Naive B cell (primary cell): ENCODE data around the gene MRGPRE. TPM values are rescaled to one million over a fixed set of nuclear protein-coding genes. Genes with fewer than 3 reads are reported as not detected.

Source experiments
- ATAC-seq, 2 donors: fragments of 150-1000 bp; cut with Tn5 transposase; 2 replicates each; pipeline ENCODE4 v1.10.0; 2021; ENCODE audit warnings: low read depth in 2 of 2, mild to moderate bottlenecking in 2 of 2, moderate library complexity in 2 of 2
- DNase-seq: peaks from one replicate; pipeline ENCODE4 v3.0.0; 2022
- H3K27ac Mint-ChIP-seq, 6 donors: one replicate each; pipeline ENCODE4 v1.8.0; 2020 to 2022; ENCODE audit warnings: mild to moderate bottlenecking in 6 of 6, mixed read lengths in 6 of 6, moderate library complexity in 5 of 6, inconsistent platforms in 2 of 6
- H3K27me3 Mint-ChIP-seq, 3 donors: one replicate each; pipeline ENCODE4 v1.8.0; 2021 to 2022; ENCODE audit warnings: mixed read lengths in 3 of 3, mild to moderate bottlenecking in 1 of 3
- H3K36me3 Mint-ChIP-seq, 2 donors: one replicate each; pipeline ENCODE4 v1.8.0; 2020 to 2022; ENCODE audit warnings: mixed read lengths in 2 of 2, inconsistent platforms in 1 of 2, mild to moderate bottlenecking in 1 of 2
- H3K4me1 Mint-ChIP-seq, 3 donors: one replicate each; pipeline ENCODE4 v1.8.0; 2020 to 2022; ENCODE audit warnings: mixed read lengths in 3 of 3, inconsistent platforms in 1 of 3, mild to moderate bottlenecking in 1 of 3, moderate library complexity in 1 of 3
- H3K4me3 Mint-ChIP-seq, 8 donors: one replicate each; pipeline ENCODE4 v1.8.0; 2020 to 2022; ENCODE audit warnings: mild to moderate bottlenecking in 8 of 8, mixed read lengths in 8 of 8, moderate library complexity in 8 of 8, inconsistent platforms in 2 of 8
- H3K9me3 Mint-ChIP-seq, 7 donors: one replicate each; pipeline ENCODE4 v1.8.0; 2020 to 2022; ENCODE audit warnings: mixed read lengths in 7 of 7, mild to moderate bottlenecking in 5 of 7, inconsistent platforms in 2 of 7, moderate library complexity in 1 of 7
- polyA plus RNA-seq, 6 donors: library from polyadenylated mRNA; unstranded; fragments of 300-500 nt; fragmentation: Illumina TruSeq; gene quantifications; one replicate each; pipeline ENCODE4 v1.2.3, GENCODE V29; 2021; ENCODE audit warnings: low read depth in 6 of 6

MRGPRE gene
- polyA plus RNA-seq, 6 donors from 2014 or later: not detected

- ATAC-seq (no peak), DNase-seq (no peak)
- Mint-ChIP-seq H3K9me3 (peaks cover 0 to 4% (median 0%) of the 10 kb centered on the region in 7 donors), H3K27ac (no peak overlapping the region), H3K4me3 (no peak overlapping the region), H3K27me3 (peaks cover 0 to 6% (median 0%) of the 10 kb centered on the region in 3 donors), H3K4me1 (no peaks in the 10 kb centered on the region), H3K36me3 (no peaks in the 10 kb centered on the region)
Observed at GRCh38 chr11:3193373-3194015, 38.7 kb downstream of the MRGPRE start.

GRCh38 chr11:3192511-3193372, 39.5 kb downstream of the MRGPRE start:
- DNase-seq (no peak), ATAC-seq (no peak)
- no peaks in the 10 kb centered on the region for H3K36me3 Mint-ChIP-seq
- H3K4me3 Mint-ChIP-seq: no peak overlapping the region
- H3K4me1 Mint-ChIP-seq: no peaks in the 10 kb centered on the region
- H3K27ac Mint-ChIP-seq: no peak overlapping the region
- H3K9me3 Mint-ChIP-seq: peaks cover 0 to 4% (median 0%) of the 10 kb centered on the region in 7 donors
- peaks cover 0 to 6% (median 0%) of the 10 kb centered on the region in 3 donors for H3K27me3 Mint-ChIP-seq

GRCh38 chr11:3191586-3192324, 40.5 kb downstream of the MRGPRE start:
- H3K27me3 Mint-ChIP-seq: peaks cover 0 to 6% (median 6%) of the 10 kb centered on the region in 3 donors
- ATAC-seq (no peak), DNase-seq (no peak)
- H3K9me3 Mint-ChIP-seq: peaks cover 0 to 4% (median 0%) of the 10 kb centered on the region in 7 donors
- H3K4me1 Mint-ChIP-seq: no peaks in the 10 kb centered on the region
- H3K4me3 Mint-ChIP-seq: no peak overlapping the region
- H3K36me3 Mint-ChIP-seq: no peaks in the 10 kb centered on the region
- H3K27ac Mint-ChIP-seq: peak overlapping the region in 1 of 6 donors; percentile 35

GRCh38 chr11:3190600-3190999, 41.6 kb downstream of the MRGPRE start:
- no peak overlapping the region for H3K27ac Mint-ChIP-seq
- H3K27me3 Mint-ChIP-seq: peaks cover 0 to 6% (median 6%) of the 10 kb centered on the region in 3 donors
- H3K9me3 Mint-ChIP-seq: peaks cover 0 to 4% (median 0%) of the 10 kb centered on the region in 7 donors
- no peaks in the 10 kb centered on the region for H3K36me3 Mint-ChIP-seq
- ATAC-seq (no peak), DNase-seq (no peak)
- no peaks in the 10 kb centered on the region for H3K4me1 Mint-ChIP-seq
- H3K4me3 Mint-ChIP-seq: no peak overlapping the region

- ATAC-seq: no peak
- no peak for DNase-seq
- Mint-ChIP-seq H3K36me3 (no peaks in the 10 kb centered on the region), H3K4me3 (no peak overlapping the region), H3K27ac (no peak overlapping the region), H3K4me1 (no peaks in the 10 kb centered on the region), H3K9me3 (peaks cover 0 to 4% (median 0%) of the 10 kb centered on the region in 7 donors), H3K27me3 (peaks cover 0 to 6% (median 6%) of the 10 kb centered on the region in 3 donors)
Observed at GRCh38 chr11:3189886-3190583, 42.2 kb downstream of the MRGPRE start.

- Mint-ChIP-seq H3K27ac (no peak overlapping the region), H3K9me3 (peaks cover 0 to 4% (median 0%) of the 10 kb centered on the region in 7 donors), H3K4me1 (peaks cover 0 to 5% (median 0%) of the 10 kb centered on the region in 3 donors), H3K4me3 (no peak overlapping the region), H3K27me3 (peaks cover 0 to 6% (median 6%) of the 10 kb centered on the region in 3 donors), H3K36me3 (no peaks in the 10 kb centered on the region)
- ATAC-seq (no peak), DNase-seq (no peak)
Observed at GRCh38 chr11:3189196-3189843, 42.9 kb downstream of the MRGPRE start.

GRCh38 chr11:3188496-3189195, 43.6 kb downstream of the MRGPRE start:
- peaks cover 0 to 5% (median 0%) of the 10 kb centered on the region in 3 donors for H3K4me1 Mint-ChIP-seq
- no peak for ATAC-seq
- H3K27ac Mint-ChIP-seq: no peak overlapping the region
- no peaks in the 10 kb centered on the region for H3K36me3 Mint-ChIP-seq
- H3K27me3 Mint-ChIP-seq: peaks cover 0 to 6% (median 6%) of the 10 kb centered on the region in 3 donors
- no peak overlapping the region for H3K4me3 Mint-ChIP-seq
- no peak for DNase-seq
- peaks cover 0 to 4% (median 0%) of the 10 kb centered on the region in 7 donors for H3K9me3 Mint-ChIP-seq

GRCh38 chr11:3186166-3186953, 45.9 kb downstream of the MRGPRE start:
- Mint-ChIP-seq H3K4me3 (no peak overlapping the region), H3K9me3 (peaks cover 0 to 5% (median 2%) of the 10 kb centered on the region in 7 donors), H3K27ac (no peak overlapping the region), H3K27me3 (peaks cover 0 to 12% (median 6%) of the 10 kb centered on the region in 3 donors), H3K36me3 (no peaks in the 10 kb centered on the region), H3K4me1 (peaks cover 0 to 5% (median 0%) of the 10 kb centered on the region in 3 donors)
- no peak for ATAC-seq
- DNase-seq: no peak

- no peak for ATAC-seq
Observed at GRCh38 chr11:3184732-3185347, 47.4 kb downstream of the MRGPRE start.

GRCh38 chr11:3183523-3183922, 48.7 kb downstream of the MRGPRE start:
- peaks cover 0 to 13% (median 5%) of the 10 kb centered on the region in 7 donors for H3K9me3 Mint-ChIP-seq
- H3K4me3 Mint-ChIP-seq: no peak overlapping the region
- H3K27ac Mint-ChIP-seq: no peak overlapping the region
- peaks cover 0 to 5% (median 0%) of the 10 kb centered on the region in 3 donors for H3K4me1 Mint-ChIP-seq
- ATAC-seq (no peak), DNase-seq (no peak)
- H3K27me3 Mint-ChIP-seq: peaks cover 0 to 13% (median 8%) of the 10 kb centered on the region in 3 donors
- no peaks in the 10 kb centered on the region for H3K36me3 Mint-ChIP-seq

More at GRCh38 chr11:3184732-3185347, 47.4 kb downstream of the MRGPRE start:
- no peaks in the 10 kb centered on the region for H3K36me3 Mint-ChIP-seq
- H3K27me3 Mint-ChIP-seq: peaks cover 2 to 13% (median 7%) of the 10 kb centered on the region in 3 donors
- no peak overlapping the region for H3K4me3 Mint-ChIP-seq
- H3K4me1 Mint-ChIP-seq: peaks cover 0 to 5% (median 0%) of the 10 kb centered on the region in 3 donors
- no peak overlapping the region for H3K27ac Mint-ChIP-seq
- DNase-seq: no peak
- H3K9me3 Mint-ChIP-seq: peaks cover 0 to 9% (median 4%) of the 10 kb centered on the region in 7 donors

- H3K9me3 Mint-ChIP-seq: peaks cover 0 to 23% (median 7%) of the 10 kb centered on the region in 7 donors
- no peak overlapping the region for H3K27ac Mint-ChIP-seq
- H3K27me3 Mint-ChIP-seq: peaks cover 0 to 11% (median 10%) of the 10 kb centered on the region in 3 donors
- peaks cover 0 to 5% (median 0%) of the 10 kb centered on the region in 3 donors for H3K4me1 Mint-ChIP-seq
- DNase-seq (no peak), ATAC-seq (no peak)
- H3K36me3 Mint-ChIP-seq: no peaks in the 10 kb centered on the region
- H3K4me3 Mint-ChIP-seq: no peak overlapping the region
Observed at GRCh38 chr11:3182462-3182852, 49.8 kb downstream of the MRGPRE start.
